RWPE2 (cell line): ENCODE measurements around the gene PNLDC1.
"Not testable (repeated sequence)": the region's sequence is repeated elsewhere in the genome, so short reads cannot be mapped to it uniquely, and the experiment has no call there.

Source experiments
- ATAC-seq: fragments of 200-7000 bp; cut with Tn5 transposase; 3 replicates; pipeline ENCODE4 v1.9.1; 2021; ENCODE audit warnings: low read depth
- DNase-seq: peaks from one replicate; pipeline ENCODE4 v3.0.0-alpha.2; 2020; ENCODE audit warnings: low spot score
- H3K27ac ChIP-seq: fragments of 450-650 bp; 2 replicates; pipeline ENCODE4 v1.5.1; 2017; ENCODE audit warnings: mild to moderate bottlenecking; ENCODE audit not compliant: poor library complexity, severe bottlenecking
- H3K27me3 ChIP-seq: fragments of 250-450 bp; sonication (Bioruptor Pico); 2 replicates; pipeline ENCODE4 v1.5.1; 2021; ENCODE audit warnings: mild to moderate bottlenecking, moderate library complexity; ENCODE audit not compliant: insufficient read depth, poor library complexity, severe bottlenecking
- H3K36me3 ChIP-seq: fragments of 250-450 bp; sonication (Bioruptor Pico); 2 replicates; pipeline ENCODE4 v1.5.1; 2020; ENCODE audit warnings: low read depth, mild to moderate bottlenecking, moderate library complexity
- H3K4me1 ChIP-seq: fragments of 250-450 bp; sonication (Bioruptor Pico); 2 replicates; pipeline ENCODE4 v1.5.1; 2021; ENCODE audit warnings: mild to moderate bottlenecking, moderate library complexity; ENCODE audit not compliant: insufficient read depth, poor library complexity, severe bottlenecking
- H3K4me3 ChIP-seq: fragments of 250-450 bp; sonication (Bioruptor Pico); 2 replicates; pipeline ENCODE4 v1.5.1; 2021; ENCODE audit warnings: mild to moderate bottlenecking, moderate library complexity; ENCODE audit not compliant: severe bottlenecking
- H3K9me3 ChIP-seq: fragments of 250-450 bp; sonication (Bioruptor Pico); 2 replicates; pipeline ENCODE4 v1.5.1; 2021; ENCODE audit warnings: mild to moderate bottlenecking, moderate library complexity; ENCODE audit not compliant: severe bottlenecking
- CTCF ChIP-seq: fragments of 450-650 bp; IDR thresholded peaks from one replicate; pipeline ENCODE4 v1.5.1; 2017; ENCODE audit warnings: mild to moderate bottlenecking, moderate library complexity; ENCODE audit not compliant: poor library complexity, severe bottlenecking

The PNLDC1 gene

GRCh38 chr6:159823953-159824352 lies 23.9 kb downstream of the PNLDC1 start:
- Histone ChIP-seq H3K9me3 (no peaks in the 10 kb centered on the region), H3K27me3 (no peaks in the 10 kb centered on the region), H3K36me3 (no peaks in the 10 kb centered on the region), H3K4me1 (no peaks in the 10 kb centered on the region), H3K4me3 (no peak overlapping the region), H3K27ac (no peak overlapping the region)
- no peak for DNase-seq
- no peak for TF ChIP-seq CTCF
- ATAC-seq, result no peak

- H3K27ac ChIP-seq, DNase-seq, H3K4me1 ChIP-seq, ATAC-seq, H3K27me3 ChIP-seq, H3K36me3 ChIP-seq, H3K4me3 ChIP-seq, H3K9me3 ChIP-seq: not testable (repeated sequence)
These were observed 24.6 kb downstream of the PNLDC1 start for GRCh38 chr6:159824690-159825089.

GRCh38 chr6:159826004-159826403 lies 25.9 kb downstream of the PNLDC1 start:
- no peak for TF ChIP-seq CTCF
- no peaks in the 10 kb centered on the region for H3K27me3 ChIP-seq
- no peak for DNase-seq
- no peak for ATAC-seq
- no peak overlapping the region for H3K4me3 ChIP-seq
- peaks cover 5% of the 10 kb centered on the region for H3K4me1 ChIP-seq
- H3K9me3 ChIP-seq, result no peaks in the 10 kb centered on the region
- no peaks in the 10 kb centered on the region for H3K36me3 ChIP-seq
- no peak overlapping the region for H3K27ac ChIP-seq

- no peaks in the 10 kb centered on the region for H3K27me3 ChIP-seq
- peaks cover 5% of the 10 kb centered on the region for H3K4me1 ChIP-seq
- DNase-seq (no peak), ATAC-seq (no peak)
- no peak for TF ChIP-seq CTCF
- no peaks in the 10 kb centered on the region for H3K36me3 ChIP-seq
- no peak overlapping the region for H3K4me3 ChIP-seq
- H3K9me3 ChIP-seq, result no peaks in the 10 kb centered on the region
- H3K27ac ChIP-seq, result no peak overlapping the region
These were observed 27.0 kb downstream of the PNLDC1 start for GRCh38 chr6:159826968-159827647.

GRCh38 chr6:159828074-159828473 lies 28.0 kb downstream of the PNLDC1 start:
- Histone ChIP-seq H3K9me3 (no peaks in the 10 kb centered on the region), H3K36me3 (no peaks in the 10 kb centered on the region), H3K4me3 (no peak overlapping the region), H3K4me1 (peaks cover 5% of the 10 kb centered on the region), H3K27me3 (no peaks in the 10 kb centered on the region), H3K27ac (no peak overlapping the region)
- no peak for TF ChIP-seq CTCF
- ATAC-seq, result no peak
- DNase-seq, result no peak
